Mucosa of stomach (tissue), 1 donor: ENCODE results near the gene MGMT.

Source experiments
- H3K27me3 ChIP-seq: one replicate; pipeline ENCODE4 v1.7.0; 2013; ENCODE audit warnings: mild to moderate bottlenecking, low read length; ENCODE audit not compliant: control insufficient read depth, insufficient read depth
- H3K36me3 ChIP-seq: one replicate; pipeline ENCODE4 v1.7.0; 2013; ENCODE audit warnings: low read length; ENCODE audit not compliant: control insufficient read depth, insufficient read depth
- H3K4me1 ChIP-seq: one replicate; pipeline ENCODE4 v1.7.0; 2013; ENCODE audit warnings: mild to moderate bottlenecking, low read length; ENCODE audit not compliant: control insufficient read depth, insufficient read depth
- H3K4me3 ChIP-seq: one replicate; pipeline ENCODE4 v1.7.0; 2013; ENCODE audit warnings: low read length
- H3K9ac ChIP-seq: one replicate; pipeline ENCODE4 v1.7.0; 2013; ENCODE audit warnings: mild to moderate bottlenecking, low read length, moderate library complexity
- H3K9me3 ChIP-seq: one replicate; pipeline ENCODE4 v1.7.0; 2013; ENCODE audit warnings: mild to moderate bottlenecking, low read length, moderate library complexity; ENCODE audit not compliant: control insufficient read depth
- donor health status: Pancreatic carcinoma.

The MGMT gene

DNA sequence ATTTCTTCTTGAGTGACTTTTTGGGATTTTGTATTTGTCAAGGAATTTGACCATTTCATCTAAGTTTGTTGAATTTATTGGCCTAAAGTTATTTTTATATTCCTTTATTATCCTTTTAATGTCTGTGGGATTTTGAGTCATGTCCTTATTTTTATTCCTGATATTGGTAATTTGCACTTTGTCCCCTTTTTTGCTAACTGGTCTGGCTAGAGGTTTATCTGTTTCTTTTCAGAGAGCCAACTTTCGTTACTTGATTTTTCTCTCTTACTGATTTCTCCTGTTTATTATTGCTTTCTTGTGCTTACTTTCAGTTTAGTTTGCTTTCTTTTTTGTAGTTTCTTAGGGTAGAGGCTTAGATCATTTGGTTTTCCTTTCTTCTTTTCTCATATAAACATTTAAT is 14.6 kb downstream of the MGMT start:
- no peaks in the 10 kb centered on the region for H3K4me1 ChIP-seq
- H3K27me3 ChIP-seq: no peaks in the 10 kb centered on the region
- no peaks in the 10 kb centered on the region for H3K9me3 ChIP-seq
- no peak overlapping the region for H3K9ac ChIP-seq
- no peaks in the 10 kb centered on the region for H3K36me3 ChIP-seq
- no peak overlapping the region for H3K4me3 ChIP-seq

DNA sequence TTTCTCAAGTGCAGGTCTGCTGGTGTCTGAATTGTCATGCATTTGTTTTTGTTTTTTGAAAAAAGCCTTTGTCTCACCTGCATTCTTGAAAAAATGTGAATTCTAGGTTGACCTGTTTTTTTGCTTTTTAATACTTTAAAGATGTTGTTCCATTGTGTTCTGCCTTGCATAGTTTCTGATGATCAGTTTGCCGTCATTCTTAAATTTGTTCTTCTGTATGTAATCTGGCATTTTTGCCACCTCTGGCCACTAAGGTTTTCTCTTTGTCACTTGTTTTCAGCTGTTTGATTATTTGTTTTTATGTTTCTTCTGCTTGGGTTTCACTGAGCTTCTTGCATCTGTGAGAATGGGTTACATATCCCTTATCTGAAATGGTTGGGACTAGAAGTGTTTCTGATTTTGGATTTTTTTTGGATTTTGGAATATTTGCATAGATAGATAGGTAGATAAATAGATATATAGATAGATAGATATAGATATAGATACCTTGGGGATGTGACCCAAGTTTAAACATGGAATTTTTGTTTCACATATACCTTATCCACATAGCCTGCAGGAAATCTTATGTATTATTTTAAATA is 16.5 kb downstream of the MGMT start:
- no peaks in the 10 kb centered on the region for H3K27me3 ChIP-seq
- H3K9me3 ChIP-seq: no peaks in the 10 kb centered on the region
- no peaks in the 10 kb centered on the region for H3K36me3 ChIP-seq
- H3K4me3 ChIP-seq: no peak overlapping the region
- no peaks in the 10 kb centered on the region for H3K4me1 ChIP-seq
- H3K9ac ChIP-seq: no peak overlapping the region

GRCh38 chr10:129486805-129487204 is 19.8 kb downstream of the MGMT start:
- Histone ChIP-seq H3K9ac (no peak overlapping the region), H3K4me3 (no peak overlapping the region), H3K36me3 (no peaks in the 10 kb centered on the region), H3K4me1 (no peaks in the 10 kb centered on the region), H3K9me3 (no peaks in the 10 kb centered on the region), H3K27me3 (no peaks in the 10 kb centered on the region)

GRCh38 chr10:129491123-129491734 is 24.2 kb downstream of the MGMT start:
- Histone ChIP-seq H3K9ac (no peak overlapping the region), H3K27me3 (no peaks in the 10 kb centered on the region), H3K9me3 (no peaks in the 10 kb centered on the region), H3K4me1 (no peaks in the 10 kb centered on the region), H3K36me3 (no peaks in the 10 kb centered on the region), H3K4me3 (no peak overlapping the region)

DNA sequence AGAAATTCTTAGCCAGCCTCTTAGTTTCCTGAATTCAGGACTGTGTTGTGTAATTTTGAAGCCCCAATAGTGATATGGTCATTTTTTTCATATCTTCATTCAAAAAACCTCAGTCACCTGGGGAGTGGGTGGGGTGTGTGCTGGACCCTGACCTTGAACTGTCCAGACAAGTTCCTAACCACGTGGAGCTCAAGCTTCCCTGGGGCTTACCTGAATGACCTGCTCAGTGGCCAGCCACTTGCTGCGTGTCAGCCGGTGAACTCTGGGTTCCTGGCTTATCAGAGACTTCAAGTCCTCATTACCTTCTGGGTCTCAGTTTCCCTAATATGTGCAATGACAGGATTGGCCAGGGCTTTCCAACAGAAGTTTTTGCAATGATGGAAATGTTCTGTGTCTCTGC is 27.1 kb downstream of the MGMT start:
- H3K27me3 ChIP-seq: no peaks in the 10 kb centered on the region
- no peak overlapping the region for H3K4me3 ChIP-seq
- no peaks in the 10 kb centered on the region for H3K36me3 ChIP-seq
- no peak overlapping the region for H3K9ac ChIP-seq
- no peaks in the 10 kb centered on the region for H3K9me3 ChIP-seq
- H3K4me1 ChIP-seq: no peaks in the 10 kb centered on the region

DNA sequence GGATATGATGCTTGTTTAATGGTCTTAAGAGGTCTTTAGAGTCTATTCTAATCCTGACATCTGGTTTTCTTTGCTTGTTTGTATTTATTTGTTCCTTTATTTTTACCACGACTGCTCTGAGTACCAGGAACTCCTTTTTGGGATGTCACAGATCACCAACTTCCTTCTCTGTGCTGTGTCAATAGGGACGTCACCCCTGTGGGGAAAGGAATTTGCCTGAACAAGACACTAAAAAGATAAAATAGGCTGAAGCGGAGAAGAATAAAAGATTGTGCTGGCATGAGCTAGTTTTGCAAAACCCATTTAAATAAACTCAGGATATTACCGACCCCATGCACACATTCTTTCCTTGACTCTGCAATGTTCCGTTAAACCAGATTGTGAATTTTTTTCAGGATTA is 27.7 kb downstream of the MGMT start:
- no peaks in the 10 kb centered on the region for H3K9me3 ChIP-seq
- no peaks in the 10 kb centered on the region for H3K27me3 ChIP-seq
- H3K4me1 ChIP-seq: no peaks in the 10 kb centered on the region
- H3K36me3 ChIP-seq: no peaks in the 10 kb centered on the region
- no peak overlapping the region for H3K4me3 ChIP-seq
- no peak overlapping the region for H3K9ac ChIP-seq

- Histone ChIP-seq H3K4me3 (no peak overlapping the region), H3K9ac (no peak overlapping the region), H3K27me3 (no peaks in the 10 kb centered on the region), H3K9me3 (no peaks in the 10 kb centered on the region), H3K36me3 (no peaks in the 10 kb centered on the region), H3K4me1 (no peaks in the 10 kb centered on the region)
Observed at GRCh38 chr10:129495256-129495655, 28.2 kb downstream of the MGMT start.

DNA sequence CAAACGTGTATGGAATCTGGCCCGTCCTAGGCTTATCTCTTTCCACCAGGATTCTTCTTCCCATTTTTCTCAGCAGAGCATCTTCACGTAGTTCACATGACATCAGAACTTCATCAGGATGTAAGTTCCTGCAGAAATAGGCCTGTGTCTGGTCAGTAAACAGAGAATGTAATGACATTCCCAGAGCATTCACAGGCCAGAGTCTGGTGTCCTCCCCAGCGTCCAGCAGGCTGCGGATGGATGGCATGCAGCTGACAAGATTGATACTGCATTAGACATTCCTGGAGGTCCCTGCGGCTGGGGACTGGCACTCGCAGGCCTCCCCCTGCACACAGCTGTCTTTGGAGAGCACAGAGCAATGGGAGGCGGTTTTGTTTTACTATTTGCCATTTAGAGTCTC is 28.7 kb downstream of the MGMT start:
- Histone ChIP-seq H3K9ac (no peak overlapping the region), H3K36me3 (no peaks in the 10 kb centered on the region), H3K4me1 (no peaks in the 10 kb centered on the region), H3K27me3 (no peaks in the 10 kb centered on the region), H3K4me3 (no peak overlapping the region), H3K9me3 (no peaks in the 10 kb centered on the region)

- Histone ChIP-seq H3K36me3 (no peaks in the 10 kb centered on the region), H3K4me3 (no peak overlapping the region), H3K9me3 (no peaks in the 10 kb centered on the region), H3K27me3 (no peaks in the 10 kb centered on the region), H3K9ac (no peak overlapping the region), H3K4me1 (peaks cover 12% of the 10 kb centered on the region)
Observed at GRCh38 chr10:129497013-129497412, 30.0 kb downstream of the MGMT start.

- Histone ChIP-seq H3K4me3 (no peak overlapping the region), H3K4me1 (peaks cover 16% of the 10 kb centered on the region), H3K36me3 (no peaks in the 10 kb centered on the region), H3K27me3 (no peaks in the 10 kb centered on the region), H3K9ac (no peak overlapping the region), H3K9me3 (no peaks in the 10 kb centered on the region)
Observed at GRCh38 chr10:129498680-129499079, 31.6 kb downstream of the MGMT start.

DNA sequence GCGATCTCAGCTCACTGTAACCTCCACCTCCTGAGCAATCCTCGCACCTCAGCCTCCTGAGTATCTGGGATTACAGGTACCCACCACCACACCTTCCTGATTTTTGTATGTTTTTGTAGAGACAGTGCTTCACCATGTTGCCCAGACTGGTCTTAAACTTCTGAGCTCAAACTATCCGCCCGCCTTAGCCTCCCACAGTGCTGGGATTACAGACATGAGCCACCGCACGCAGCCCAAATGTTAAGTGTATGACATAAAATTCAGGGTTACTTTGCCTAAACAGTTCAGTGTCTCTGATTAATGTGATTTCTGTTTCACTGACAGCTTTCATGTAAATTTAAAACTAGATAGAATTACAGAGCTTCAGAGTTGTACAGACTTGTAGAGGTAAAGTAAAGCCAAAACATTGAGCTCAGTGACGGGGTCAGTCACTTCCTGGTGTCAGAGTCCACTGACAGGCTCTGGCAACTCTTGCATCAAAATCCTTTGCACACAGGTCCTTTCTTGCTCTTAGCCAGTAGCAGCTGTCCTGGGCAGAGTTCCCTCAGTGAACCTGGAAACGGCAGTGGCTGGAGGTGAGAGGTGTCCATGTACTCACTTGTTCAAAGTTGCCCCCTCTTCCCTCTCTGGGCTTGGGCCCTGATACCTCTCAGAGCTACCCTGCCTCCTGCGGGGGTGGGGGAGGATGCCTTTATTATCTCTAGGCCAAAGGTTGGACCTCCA is 33.7 kb downstream of the MGMT start:
- Histone ChIP-seq H3K4me1 (peaks cover 16% of the 10 kb centered on the region), H3K36me3 (no peaks in the 10 kb centered on the region), H3K9ac (no peak overlapping the region), H3K27me3 (no peaks in the 10 kb centered on the region), H3K9me3 (no peaks in the 10 kb centered on the region), H3K4me3 (no peak overlapping the region)

DNA sequence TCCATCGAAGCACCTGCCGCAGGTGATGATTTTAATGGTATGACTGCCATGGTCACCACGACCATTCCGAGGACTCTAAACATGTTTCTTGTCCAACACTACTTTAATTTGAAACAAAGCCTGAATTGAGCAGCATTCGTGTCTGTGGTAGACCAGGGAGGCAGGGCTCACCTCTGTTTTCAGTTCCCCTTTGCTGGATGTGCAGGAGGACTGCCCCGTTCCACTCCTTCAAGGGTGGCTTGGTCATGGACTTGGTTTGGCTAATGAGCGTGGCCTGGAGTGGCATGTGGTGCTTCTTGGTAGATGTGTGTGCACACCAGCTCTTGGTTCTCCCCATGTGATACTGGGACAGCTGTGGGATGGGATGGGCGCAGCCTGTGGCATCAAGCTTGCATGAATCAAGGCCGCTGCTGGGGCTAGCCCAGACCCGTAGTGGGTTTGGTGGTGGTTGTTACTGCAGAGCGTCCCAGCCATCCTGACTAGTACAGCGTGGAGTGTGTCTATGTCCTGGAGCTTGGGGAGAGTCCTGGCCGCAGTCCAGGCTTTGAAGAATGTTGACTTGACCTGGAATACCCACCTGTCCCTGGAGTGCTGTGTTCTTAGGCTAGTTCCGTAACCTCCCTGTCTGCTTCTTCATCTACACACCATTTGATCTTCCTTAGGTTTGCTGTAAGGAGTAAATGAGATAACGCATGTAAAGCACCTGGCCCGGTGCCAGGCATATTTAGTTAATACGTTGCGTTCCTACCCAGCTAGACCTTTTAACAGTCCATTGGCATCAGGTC is 34.8 kb downstream of the MGMT start:
- peaks cover 16% of the 10 kb centered on the region for H3K4me1 ChIP-seq

More for the DNA sequence above, 34.8 kb downstream of the MGMT start:
- Histone ChIP-seq H3K27me3 (no peaks in the 10 kb centered on the region), H3K9ac (no peak overlapping the region), H3K4me3 (no peak overlapping the region), H3K36me3 (no peaks in the 10 kb centered on the region), H3K9me3 (no peaks in the 10 kb centered on the region)
